ENCODE results near the gene MTMR12.

MTMR12 gene

GRCh38 chr5:32193591-32193990, 119.1 kb downstream of the MTMR12 start:
- DNase-seq (ENCODE audit: low spot score): no peak

GRCh38 chr5:32190095-32190494, 122.6 kb downstream of the MTMR12 start:
- DNase-seq (ENCODE audit: low spot score): peak; percentile 54

- DNase-seq (ENCODE audit: low spot score): no peak
These were observed 125.1 kb downstream of the MTMR12 start for GRCh38 chr5:32187675-32188074.

- DNase-seq (ENCODE audit: low spot score): no peak
These were observed 130.2 kb downstream of the MTMR12 start for GRCh38 chr5:32182463-32183063.

Small RNA genes within 50 kb of the gene (small RNA-seq; reads per million reads assigned to genes)
- gene RNU6-1079P (0 reads per million in 2 experiments), gene RNU6-378P (0 reads per million in 2 experiments)

All from SK-N-DZ (cell line).